H7 (cell line): ENCODE measurements around the gene PLEKHG2. TPM values are rescaled to one million over a fixed set of nuclear protein-coding genes. Genes with fewer than 3 reads are reported as not detected.
"Not testable (repeated sequence)": the region's sequence is repeated elsewhere in the genome, so short reads cannot be mapped to it uniquely, and the experiment has no call there.

ENCODE experiments used
- DNase-seq: peaks from one replicate; pipeline ENCODE4 v3.0.0; 2012
- H3K27me3 ChIP-seq: 2 replicates; pipeline ENCODE4 v1.6.0; 2011; ENCODE audit warnings: mild to moderate bottlenecking, low read length; ENCODE audit not compliant: control insufficient read depth, insufficient read depth
- H3K36me3 ChIP-seq: replicated peaks from 2 replicates; pipeline ENCODE4 v1.5.1; 2011; ENCODE audit warnings: low read length; ENCODE audit not compliant: control insufficient read depth, insufficient read depth
- H3K4me3 ChIP-seq: 2 replicates; pipeline ENCODE4 v1.5.1; 2011; ENCODE audit warnings: low read depth, mild to moderate bottlenecking, control low read depth, low read length, moderate library complexity; ENCODE audit not compliant: insufficient read depth
- total RNA-seq: library from RNA; depleted of rRNA; stranded (reverse); fragments of >200 nt; shearing (Covaris generic); gene quantifications from 2 replicates; pipeline ENCODE4 v1.2.3, GENCODE V29; 2014; rRNA removed

Gene PLEKHG2
- 34.2 and 90.9 TPM in 2 replicates for total RNA-seq

GRCh38 chr19:39412100-39412866, at the start of gene PLEKHG2:
Gene PLEKHG2 (plus strand): TSS chr19:39412669. CDS start chr19:39414087, 1,418 bp downstream.
- peaks cover 14% of the 10 kb centered on the region for H3K36me3 ChIP-seq
- peak; percentile 99 for DNase-seq
- H3K27me3 ChIP-seq = no peaks in the 10 kb centered on the region
- peak within 1 kb of the TSS; percentile 87 for H3K4me3 ChIP-seq

DNA sequence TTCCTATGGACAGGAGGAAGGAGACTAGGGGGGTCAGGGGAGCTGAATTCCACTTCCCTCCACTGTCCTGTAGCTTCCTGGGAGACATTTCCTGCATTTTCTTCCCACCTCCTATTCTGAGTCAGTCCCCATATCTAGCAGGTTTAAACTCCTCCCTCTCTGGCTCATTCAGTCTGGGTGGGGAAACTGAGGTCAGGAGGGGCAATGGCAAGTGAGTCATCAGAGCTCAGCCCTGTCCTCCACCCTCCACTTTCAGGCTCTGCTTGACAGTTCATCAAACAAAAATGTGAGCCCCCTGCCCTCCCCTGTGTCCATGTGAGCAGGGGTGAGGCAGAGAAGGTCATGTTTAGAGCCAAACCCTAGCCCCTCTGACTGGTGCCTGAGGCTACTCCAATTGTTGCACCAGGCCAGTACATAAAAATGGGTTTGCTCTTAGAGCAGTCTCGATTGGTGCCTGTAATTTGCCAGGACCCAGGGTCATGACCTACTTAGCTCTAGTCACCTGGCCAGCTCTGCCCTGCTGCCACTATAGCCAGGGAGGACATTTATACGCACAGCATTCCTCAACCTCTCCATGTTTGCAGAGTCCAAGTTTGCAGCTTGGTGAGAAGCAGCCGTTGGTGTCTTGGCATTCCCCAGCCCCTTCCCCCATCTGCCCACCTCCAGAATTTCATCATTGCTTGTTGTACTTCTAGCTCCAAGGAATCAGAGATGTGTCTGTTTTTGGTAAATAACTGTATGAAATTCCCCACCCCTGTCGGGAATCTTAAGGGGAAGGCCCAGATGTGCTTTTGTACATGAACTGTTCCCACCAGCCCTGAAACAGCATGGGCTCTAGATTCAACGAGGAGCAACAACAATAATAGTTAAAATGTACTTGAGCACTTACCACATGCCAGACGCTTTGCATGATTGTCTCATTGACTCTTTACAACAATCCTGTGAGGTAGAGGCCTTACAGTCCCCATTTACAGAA, 49.5 kb upstream of the PLEKHG2 start:
- no peak for DNase-seq

GRCh38 chr19:39363901-39364457, 48.5 kb upstream of the PLEKHG2 start:
- Histone ChIP-seq H3K4me3 (no peak overlapping the region), H3K27me3 (no peaks in the 10 kb centered on the region), H3K36me3 (peaks cover 25% of the 10 kb centered on the region)
- no peak for DNase-seq

More for the DNA sequence above, 49.5 kb upstream of the PLEKHG2 start:
- no peaks in the 10 kb centered on the region for H3K27me3 ChIP-seq
- H3K4me3 ChIP-seq = no peak overlapping the region
- peaks cover 23% of the 10 kb centered on the region for H3K36me3 ChIP-seq

DNA sequence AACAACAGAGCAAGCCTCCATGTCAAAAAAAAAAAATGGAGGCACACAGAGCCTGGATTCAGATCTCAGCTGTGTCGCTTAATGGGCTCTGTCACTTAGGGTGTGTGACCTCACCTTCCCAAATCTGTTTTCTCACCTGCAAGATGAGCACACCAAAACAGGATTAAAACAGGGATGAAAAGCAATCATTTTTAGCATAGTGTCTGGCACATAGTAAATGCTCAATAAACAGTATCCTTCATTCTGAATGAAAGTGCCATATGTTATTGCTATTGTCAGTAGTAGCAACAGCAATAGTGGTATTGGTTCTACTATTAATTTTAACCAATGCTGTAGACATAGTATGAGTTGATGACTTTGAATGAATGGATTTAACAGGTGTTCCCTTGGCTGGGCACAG, 46.9 kb upstream of the PLEKHG2 start:
- no peaks in the 10 kb centered on the region for H3K27me3 ChIP-seq
- H3K36me3 ChIP-seq = peaks cover 31% of the 10 kb centered on the region
- no peak overlapping the region for H3K4me3 ChIP-seq
- DNase-seq = no peak

DNA sequence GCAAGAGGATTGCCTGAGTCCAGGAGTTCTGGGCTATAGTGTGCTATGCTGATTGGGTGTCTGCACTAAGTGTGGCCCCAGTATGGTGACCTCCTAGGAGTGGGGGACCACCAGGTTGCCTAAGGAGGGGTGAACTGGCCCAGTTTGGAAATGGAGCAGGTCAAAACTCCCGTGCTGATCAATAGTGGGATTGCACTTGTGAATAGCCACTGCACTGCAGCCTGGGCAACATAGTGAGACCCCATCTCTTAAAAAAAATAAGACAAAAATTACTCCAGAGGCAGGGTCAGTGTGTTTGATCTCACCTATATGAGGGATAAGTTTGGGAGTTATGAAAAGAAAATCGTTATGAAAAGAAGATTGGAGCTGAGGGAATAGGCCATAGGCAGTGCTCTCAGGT, 43.3 kb upstream of the PLEKHG2 start:
- Histone ChIP-seq H3K36me3 (peaks cover 32% of the 10 kb centered on the region), H3K4me3 (no peak overlapping the region), H3K27me3 (no peaks in the 10 kb centered on the region)
- DNase-seq = no peak

DNA sequence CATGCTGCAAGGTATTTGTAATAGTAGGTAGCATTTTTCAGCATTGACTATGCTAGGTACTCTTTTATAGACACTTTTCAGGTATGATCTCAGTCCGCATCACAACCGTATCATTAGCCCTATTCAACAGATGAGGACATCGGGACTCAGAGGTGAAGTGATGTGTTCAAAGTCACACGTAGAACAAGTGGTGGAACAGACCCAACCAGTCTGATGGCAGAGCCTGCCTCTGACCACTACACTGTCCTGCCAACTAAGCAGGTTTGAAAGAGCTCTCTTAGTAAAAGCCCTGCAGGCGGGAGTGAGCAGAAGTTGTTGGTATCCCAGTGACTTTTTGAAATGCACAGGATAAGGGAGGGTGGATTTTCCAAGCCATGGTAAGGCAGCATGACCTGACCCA, 41.7 kb upstream of the PLEKHG2 start:
- peaks cover 35% of the 10 kb centered on the region for H3K36me3 ChIP-seq
- H3K27me3 ChIP-seq = no peaks in the 10 kb centered on the region
- H3K4me3 ChIP-seq = no peak overlapping the region
- DNase-seq = no peak

GRCh38 chr19:39372047-39372802, 40.2 kb upstream of the PLEKHG2 start:
- Histone ChIP-seq H3K36me3 (peaks cover 46% of the 10 kb centered on the region), H3K4me3 (no peak overlapping the region), H3K27me3 (no peaks in the 10 kb centered on the region)
- no peak for DNase-seq

GRCh38 chr19:39372941-39373340, 39.5 kb upstream of the PLEKHG2 start:
- no peak for DNase-seq
- H3K4me3 ChIP-seq = no peak overlapping the region
- no peaks in the 10 kb centered on the region for H3K27me3 ChIP-seq
- H3K36me3 ChIP-seq = peaks cover 52% of the 10 kb centered on the region

DNA sequence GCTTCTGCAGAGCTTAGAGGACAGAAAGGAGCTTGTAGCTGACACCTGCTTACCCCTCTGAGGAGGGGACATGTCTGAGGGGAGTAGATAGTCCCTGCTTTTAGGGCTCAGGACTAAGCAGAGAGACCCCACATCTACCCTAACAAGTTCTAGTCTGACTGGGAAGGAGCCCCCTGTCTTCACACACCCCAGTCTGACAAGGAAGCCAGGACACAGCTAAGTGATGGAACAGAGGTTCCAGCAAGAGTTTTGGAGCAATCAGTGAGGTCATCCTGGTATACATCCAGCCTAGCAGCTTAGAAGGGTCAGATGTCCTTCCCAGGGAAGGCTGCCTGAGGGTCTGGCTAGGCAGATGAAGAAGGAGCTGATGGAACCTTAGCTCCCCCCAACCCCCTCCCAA, 36.5 kb upstream of the PLEKHG2 start:
- H3K36me3 ChIP-seq = peaks cover 58% of the 10 kb centered on the region
- DNase-seq = peak; percentile 34
- H3K27me3 ChIP-seq = no peaks in the 10 kb centered on the region
- no peak overlapping the region for H3K4me3 ChIP-seq

GRCh38 chr19:39377373-39378362, 34.8 kb upstream of the PLEKHG2 start:
- H3K4me3 ChIP-seq = no peak overlapping the region
- DNase-seq = peak; percentile 29
- no peaks in the 10 kb centered on the region for H3K27me3 ChIP-seq
- peaks cover 64% of the 10 kb centered on the region for H3K36me3 ChIP-seq

- DNase-seq, H3K27me3 ChIP-seq, H3K4me3 ChIP-seq: not testable (repeated sequence)
- peaks cover 68% of the 10 kb centered on the region for H3K36me3 ChIP-seq
Measured at GRCh38 chr19:39379366-39379765, 33.1 kb upstream of the PLEKHG2 start.

GRCh38 chr19:39379865-39380396, 32.5 kb upstream of the PLEKHG2 start:
- Histone ChIP-seq H3K4me3 (no peak overlapping the region), H3K27me3 (no peaks in the 10 kb centered on the region), H3K36me3 (peaks cover 67% of the 10 kb centered on the region)
- peak; percentile 33 for DNase-seq
